C1 segment of cervical spinal cord (tissue), 14 donors: ENCODE results near the gene MS4A6A.
A peak's percentile ranks its signal among the peaks of the same experiment; 100 is the strongest.
"Not testable (repeated sequence)": the region's sequence is repeated elsewhere in the genome, so short reads cannot be mapped to it uniquely, and the experiment has no call there.

Experiments
- DNase-seq, 14 donors: peaks; one replicate each; lab custom pipeline; 2025; lab: John Stamatoyannopoulos, UW

The MS4A6A gene

DNA sequence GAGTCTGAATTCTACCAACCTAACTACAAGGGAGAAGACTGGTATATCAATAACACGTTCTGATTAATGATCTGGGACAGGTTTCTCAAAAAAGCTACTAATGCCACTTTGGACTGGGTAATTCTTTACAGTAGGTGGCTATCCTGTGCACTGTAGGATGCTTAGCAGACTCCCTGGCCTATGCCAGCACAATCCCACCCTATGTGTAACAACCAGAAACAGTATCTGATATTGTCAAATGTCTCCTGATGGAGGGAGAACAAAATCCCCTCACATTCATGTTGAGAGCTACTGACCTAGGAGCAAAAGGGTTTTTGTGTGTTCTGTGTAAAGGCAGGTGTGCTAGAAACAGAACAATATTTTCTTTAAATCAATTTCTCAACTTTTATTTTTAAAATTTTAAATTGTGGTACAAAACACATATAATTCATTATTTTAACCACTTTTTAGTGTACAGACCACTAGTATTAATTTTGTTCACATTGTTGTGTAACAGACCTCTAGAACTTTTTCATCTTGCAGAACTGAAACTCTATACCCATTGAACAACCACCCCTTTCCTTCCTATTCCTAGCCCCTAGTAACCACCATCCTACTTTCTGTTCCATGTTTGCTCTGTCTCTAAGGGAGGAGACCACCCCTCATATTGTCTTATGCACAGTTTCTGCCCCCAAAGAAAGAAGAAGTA lies 2.1 kb upstream of the MS4A6A start:
- no peak for DNase-seq

DNA sequence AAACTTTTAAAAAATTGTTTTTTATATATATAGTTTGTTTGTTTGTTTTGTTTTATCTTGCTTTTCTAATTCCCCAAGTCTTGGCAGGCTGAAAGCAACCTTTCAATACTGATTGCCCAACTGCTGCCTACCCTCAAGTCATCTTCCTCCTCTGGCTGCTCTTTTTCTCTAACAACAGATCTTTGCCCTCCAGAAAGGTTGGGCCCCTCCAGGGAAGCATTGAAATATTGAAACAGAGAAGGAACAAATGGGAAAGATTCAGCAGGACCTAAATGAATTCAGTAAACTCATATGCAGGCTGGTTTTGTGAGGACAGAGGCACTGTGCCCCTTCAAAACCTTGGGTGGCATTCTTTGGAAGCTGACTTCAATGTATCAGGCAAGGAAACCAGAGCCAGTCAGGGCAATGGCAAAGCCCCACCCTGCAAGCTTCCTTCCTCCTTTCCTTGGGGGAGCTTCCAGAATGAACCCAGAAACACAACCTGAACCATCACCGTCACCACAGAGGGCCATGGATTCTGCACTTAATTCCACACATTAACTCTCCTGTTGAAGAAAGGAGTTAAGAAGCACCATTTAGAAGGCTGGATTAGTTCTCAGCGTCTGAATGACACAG lies 815 bp upstream of the MS4A6A start:
- peak in 2 of 14 donors; percentile 7 to 17 for DNase-seq

DNA sequence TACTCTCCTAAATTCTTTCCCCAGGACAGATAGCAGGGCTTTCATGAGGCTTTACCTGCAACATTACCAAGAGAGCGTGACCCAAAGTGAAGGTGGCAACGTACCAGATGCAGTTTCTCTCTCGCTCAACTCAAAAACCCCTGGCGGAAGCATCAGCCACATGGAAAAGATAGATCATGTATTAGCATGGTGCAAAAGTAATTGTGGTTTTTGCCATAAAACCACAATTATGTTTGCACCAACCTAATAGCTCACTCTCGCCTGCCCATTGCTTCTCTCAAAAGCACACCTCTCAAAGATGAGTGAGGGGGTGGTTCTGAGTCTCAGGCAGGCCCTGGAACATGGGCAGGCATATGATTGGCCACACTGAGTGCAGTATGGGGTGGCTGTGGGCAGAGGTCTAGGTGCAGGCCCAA lies 7.0 kb downstream of the MS4A6A start:
- DNase-seq, result no peak

DNA sequence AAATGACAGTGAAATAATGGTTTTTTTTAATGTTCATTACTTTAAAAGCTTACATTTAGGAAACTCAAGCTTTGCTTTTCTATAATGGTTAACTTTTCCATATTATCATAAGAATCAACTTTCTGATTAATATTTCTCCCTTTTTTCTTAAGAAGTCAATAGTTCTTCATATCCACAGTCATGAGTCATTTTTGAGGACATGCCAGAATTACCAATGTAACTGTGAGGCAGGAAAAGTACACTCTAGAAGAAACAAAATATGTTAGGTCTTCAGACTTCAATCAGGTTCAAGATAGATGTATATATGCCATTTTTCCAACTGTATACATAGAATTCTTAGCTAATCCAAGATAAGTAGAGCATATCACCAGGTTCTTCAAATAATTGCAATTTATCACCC lies 10.9 kb downstream of the MS4A6A start:
- DNase-seq, result no peak

DNA sequence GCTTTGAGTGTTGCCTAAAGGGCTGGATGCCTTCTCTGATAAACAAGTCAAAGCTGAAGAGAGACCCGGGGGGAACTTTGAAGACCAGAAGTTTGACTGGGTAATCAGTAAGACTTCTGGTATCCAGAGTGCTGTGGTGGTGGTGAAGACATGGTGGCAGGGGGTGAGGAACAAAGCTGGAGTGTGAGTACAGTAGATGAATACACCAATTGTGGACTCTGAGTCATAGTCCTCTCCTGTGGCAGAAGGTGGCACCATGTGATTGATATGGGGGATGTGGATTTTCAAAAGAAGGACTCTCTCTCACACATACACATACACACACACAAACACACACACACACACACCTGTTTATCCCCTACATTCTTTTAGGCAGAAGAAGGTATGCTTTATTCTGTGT lies 12.3 kb downstream of the MS4A6A start:
- no peak for DNase-seq

DNA sequence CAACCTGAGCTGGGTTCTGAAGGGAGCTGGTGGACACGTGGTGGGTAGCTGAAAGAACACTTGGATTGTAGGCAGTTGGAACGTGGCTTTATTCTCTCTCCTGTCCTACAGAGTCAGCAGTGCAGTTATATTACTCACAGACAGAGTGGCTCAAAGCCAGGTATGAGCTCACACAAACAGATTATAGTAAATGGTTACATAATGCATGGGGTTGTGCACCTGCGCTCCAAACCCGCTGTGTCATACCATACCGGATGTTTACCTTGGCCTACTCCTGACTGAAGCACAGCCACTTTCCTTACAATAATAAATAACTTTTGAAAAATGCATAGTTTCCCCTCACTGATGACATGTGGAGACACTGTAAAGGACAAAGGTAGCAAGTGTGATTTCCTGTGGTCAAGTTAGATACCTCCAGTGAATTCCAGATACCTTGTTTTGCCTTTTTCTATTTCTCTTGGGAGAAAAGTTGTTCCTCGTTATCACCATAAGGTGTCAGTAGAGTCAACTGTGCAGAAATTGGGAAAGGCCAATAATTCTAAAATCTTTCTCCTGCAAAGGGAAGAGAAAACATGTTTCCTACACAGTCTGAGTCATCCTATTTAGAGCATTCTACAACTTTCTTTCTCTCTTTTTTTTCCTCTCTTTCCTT lies 13.5 kb downstream of the MS4A6A start:
- DNase-seq, result no peak

DNA sequence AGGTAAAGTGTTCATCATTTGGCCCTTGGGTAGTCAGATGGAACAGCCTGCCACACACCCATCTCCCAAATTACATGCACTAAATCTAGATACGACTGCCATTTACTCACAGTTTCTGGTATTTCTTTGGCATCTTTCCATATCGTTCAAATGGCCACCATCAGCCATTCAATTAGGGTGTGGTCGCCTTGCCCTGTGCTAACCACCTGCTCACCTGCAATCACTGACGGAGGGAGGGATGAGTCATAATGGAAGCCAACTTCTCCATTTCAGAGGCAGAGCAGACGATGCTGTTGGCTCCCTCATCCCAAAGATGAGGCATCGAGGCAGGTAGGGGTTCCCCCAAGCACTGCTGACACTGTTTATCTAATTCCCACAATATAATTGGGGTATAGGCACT lies 14.6 kb downstream of the MS4A6A start:
- DNase-seq, result no peak

DNA sequence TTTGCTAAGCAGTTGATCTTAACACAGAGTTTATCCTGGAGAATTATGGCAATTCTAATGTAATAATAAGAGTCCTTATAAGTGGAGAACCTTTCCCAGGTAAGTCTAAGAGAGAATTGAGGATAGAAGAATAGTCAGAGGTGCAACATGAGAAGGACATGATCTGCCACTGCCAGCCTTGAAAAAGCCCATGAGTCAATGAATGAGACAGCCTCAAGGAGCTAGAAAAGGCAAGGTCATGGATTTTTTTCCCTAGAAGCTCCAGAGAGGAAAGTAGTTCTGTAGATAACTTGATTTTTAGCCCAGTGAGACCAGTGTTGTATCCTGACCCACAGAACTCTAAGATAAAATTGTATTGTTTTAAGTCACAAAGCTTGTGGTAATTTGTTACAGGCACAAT lies 16.9 kb downstream of the MS4A6A start:
- DNase-seq, result no peak

DNA sequence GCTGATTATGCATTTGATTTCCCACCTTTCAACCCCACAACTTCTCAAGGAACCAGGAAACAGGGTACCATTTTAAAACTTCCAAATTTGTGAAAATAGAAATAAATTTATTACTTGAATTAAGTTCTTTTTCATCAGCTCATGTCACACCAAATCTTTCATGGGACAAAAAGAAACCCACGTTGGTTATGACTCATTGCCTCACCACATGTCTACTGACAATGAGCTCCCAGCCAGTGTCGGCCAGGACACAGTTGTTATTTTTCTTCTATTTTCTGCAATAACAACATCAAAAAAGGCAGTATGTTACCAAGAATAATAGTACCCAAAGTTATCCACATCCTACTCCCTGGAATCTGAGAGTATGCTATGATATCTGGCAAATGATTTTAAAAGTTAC lies 17.3 kb downstream of the MS4A6A start:
- no peak for DNase-seq

DNA sequence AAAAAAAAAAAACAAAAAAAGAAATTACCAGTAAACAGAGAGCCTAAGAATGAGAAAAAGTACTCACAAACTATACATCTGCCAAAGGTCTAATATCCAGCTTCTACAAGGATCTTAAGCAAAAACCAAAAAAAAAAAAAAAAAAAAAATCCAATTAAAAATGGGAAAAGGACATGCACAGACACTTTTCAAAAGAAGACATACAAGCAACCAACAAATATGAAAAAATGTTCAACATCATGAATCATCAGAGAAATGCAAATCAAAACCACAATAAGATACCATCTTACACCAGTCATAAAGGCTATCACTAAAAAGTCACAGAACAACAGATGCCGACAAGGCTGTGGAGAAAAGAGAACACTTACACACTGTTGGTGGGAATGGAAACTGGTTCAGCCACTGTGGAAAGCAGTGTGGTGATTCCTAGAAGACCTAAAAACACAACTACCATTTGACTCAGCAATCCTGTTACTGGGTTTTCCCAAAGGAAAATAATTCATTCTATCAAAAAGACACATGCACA lies 18.3 kb downstream of the MS4A6A start:
- DNase-seq, result no peak

DNA sequence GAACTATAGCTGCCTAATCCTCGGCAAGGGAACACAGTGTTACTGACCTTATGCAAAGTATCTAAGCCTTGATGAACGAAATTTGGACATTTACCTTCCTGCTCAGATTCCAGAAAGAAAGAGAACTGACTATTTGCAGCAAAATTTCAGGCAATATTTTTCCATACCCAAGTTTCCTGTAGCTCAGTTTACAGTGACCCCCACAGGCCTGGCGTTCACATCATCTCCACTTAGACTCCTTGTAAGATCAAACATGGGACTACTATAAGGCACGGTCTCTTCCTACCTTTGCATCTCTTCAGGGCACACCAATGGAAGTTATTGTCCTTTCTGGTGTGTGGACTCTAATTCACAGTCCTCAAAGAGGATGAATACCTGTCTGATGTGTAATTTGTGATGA lies 21.1 kb downstream of the MS4A6A start:
- DNase-seq, result no peak

DNA sequence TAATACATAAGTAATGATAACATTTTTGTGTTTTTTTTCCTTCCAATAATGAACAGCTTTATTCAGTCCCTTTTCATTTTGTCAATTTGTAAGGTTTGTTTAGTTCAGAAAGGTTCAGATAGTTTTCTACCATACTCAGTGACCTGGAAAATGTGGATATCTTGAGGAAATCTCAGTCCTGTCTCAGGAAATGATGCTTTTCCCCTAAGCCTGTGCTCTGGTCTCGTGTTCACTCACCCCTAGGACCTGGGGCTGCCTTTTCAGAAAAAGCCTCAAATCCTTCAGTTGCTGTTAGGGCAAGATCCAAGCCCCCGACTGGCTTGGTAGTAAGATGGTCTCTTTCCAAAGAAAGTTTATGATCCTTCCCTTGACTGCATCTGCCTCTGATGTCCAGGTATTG lies 21.8 kb downstream of the MS4A6A start:
- DNase-seq, result no peak

DNA sequence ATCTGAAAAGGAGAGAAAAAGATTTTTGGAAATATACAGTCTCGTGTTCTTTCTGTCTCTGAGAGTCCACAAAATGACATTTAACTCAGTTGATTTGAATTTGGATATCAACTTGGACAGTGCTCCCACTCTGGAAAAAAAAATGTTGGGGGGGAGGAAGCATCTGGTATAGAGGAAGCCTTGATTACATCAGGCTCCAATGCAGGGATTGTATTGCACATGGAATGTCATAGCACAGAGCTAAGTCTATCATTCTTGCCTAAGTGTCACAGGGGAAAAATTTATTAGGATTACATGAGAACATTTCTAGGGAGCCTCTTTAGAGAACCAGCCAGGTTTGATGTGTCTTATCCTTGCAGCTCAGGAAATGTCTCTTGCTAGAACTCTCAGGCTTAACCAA lies 23.0 kb downstream of the MS4A6A start:
- DNase-seq, result no peak

DNA sequence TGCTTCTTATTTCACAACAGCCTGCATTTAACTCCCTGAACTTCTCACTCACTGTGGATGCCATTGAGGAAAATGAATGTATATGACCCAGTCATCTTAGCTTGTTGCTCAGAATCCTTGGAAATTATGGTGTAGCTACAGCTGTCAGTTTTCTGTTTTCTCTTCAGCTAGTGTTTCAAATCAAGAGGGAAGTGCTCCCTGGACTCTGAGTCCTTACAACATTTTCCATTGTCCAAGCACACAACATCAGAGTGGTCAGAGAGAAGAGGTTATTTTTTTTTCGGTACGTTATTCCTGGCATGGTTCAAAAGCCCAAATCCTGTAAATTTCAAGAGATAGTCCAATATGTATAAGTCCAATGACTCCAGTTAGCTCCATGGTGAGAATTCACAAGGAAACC lies 23.6 kb downstream of the MS4A6A start:
- no peak for DNase-seq

DNA sequence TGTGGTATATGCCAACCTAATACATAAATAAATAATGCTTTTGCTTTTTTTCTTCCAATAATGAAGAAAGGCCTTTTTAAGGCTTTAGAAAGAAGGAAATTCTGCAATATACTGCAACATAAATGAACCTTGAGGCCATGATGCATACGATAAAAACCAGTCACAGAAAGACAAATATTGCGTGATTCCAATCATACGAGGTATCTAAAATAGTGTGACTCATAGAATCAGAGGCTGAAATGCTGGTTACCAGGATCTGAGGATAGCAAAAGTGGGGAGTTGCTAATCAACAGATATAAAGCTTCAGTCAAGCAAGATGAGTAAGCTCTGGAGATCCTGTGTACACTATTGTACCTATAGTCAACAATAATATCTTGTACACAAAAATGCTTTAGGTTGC lies 24.2 kb downstream of the MS4A6A start:
- DNase-seq, result no peak

DNA sequence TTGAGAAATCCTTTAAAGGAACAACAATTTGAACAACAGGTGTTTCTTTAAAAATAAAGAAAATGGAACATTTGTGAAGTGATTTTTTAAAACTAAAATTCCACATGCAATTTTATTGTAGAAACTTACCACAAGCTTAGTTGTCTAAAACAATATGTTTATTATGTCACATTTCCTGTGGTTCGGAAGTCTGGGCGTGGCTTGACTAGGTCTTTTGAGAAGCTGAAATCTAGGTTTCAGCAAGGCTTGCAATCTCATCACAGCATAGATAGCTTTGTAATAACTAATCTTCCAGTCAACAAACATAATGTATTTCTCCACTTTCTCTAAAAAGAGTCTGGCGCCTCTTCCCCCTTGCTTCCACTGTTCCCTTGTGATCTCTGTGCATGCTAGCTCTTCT lies 27.0 kb downstream of the MS4A6A start:
- DNase-seq, result no peak

DNA sequence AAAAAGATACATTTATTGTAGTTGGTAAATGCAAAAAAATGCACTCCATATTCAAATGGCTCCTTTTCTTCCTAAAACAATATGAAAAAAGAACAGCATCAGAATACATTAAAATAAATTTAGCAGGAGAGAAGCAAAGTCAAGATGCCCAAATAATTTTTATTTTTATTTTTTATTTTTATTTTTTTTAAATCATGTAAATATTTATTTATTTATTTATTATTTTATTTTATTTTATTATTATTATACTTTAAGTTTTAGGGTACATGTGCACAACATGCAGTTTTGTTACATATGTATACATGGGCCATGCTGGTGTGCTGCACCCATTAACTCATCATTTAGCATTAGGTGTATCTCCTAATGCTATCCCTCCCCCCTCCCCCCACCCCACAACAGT lies 30.2 kb downstream of the MS4A6A start:
- not testable (repeated sequence) for DNase-seq

DNA sequence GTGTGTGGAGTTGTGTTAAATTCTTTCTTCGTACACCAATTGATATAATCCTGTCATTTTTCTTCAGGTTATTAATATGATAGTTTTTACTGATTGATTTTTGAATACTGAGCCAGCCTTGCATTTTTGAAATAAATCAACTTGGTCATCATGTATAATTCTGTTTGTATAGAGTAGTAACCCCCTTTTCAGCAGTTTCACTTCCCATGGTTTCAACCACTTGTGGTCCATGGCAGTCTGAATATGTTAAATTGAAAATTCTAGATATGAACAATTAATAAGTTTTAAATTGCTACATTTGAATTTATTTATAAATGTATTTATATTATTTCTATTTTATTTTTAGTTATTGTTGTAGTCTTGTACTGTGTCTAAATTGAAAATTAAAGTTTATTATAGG lies 32.6 kb downstream of the MS4A6A start:
- no peak for DNase-seq

DNA sequence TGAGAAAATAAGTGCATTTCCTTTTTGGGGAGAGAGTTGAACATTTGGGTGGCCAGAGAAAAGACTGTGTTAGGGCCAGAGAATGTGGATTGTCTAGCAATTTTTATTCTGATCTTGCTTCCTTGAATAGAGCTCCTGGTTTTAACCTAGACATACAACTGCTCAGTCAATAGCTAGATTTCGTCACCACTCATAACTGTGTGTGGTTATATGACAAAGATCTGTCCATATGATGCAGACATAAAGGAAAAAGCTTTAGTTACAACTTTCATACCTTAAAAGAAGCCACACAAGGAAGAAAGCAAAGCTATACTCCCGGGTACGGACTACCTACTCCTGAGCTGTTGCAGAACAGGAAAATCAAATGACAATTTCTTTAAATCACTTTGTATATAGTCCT lies 37.2 kb downstream of the MS4A6A start:
- no peak for DNase-seq

DNA sequence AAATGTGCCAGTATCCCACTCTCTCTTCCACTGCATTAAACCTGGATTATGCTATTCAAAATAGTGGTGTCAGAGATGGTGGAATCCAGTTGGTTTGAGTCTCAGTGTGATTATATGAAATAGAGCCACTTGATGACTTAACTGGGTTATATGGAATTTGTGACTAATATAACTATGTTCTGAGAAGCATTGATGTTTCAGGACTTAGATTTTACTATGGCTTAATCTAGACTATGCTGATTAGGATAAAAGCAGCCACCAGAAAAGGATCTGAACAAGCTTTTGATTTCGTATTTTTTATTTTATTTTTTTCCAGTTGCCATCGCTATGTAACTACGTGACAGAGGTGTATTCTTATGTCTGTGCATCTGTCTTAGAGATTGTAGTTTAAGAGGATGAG lies 39.1 kb downstream of the MS4A6A start:
- DNase-seq, result no peak

DNA sequence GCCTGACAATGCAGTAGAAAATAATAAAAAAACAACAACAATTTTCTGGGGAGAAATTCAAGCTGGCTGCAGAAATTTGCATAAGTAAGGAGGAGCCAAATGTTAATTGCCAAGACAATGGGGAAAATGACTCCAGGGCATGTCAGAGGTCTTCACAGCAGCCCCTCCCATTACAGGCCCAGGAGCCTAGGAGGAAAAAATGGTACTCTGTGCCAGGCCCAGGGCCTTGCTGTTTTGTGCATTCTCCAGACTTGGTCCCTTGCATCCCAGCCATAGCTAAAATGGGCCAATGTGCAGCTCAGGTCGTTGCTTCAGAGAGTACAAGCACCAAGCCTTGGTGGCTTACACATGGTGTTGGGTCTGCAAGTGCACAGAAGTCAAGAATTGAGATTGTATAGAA lies 49.0 kb downstream of the MS4A6A start:
- no peak for DNase-seq

DNA sequence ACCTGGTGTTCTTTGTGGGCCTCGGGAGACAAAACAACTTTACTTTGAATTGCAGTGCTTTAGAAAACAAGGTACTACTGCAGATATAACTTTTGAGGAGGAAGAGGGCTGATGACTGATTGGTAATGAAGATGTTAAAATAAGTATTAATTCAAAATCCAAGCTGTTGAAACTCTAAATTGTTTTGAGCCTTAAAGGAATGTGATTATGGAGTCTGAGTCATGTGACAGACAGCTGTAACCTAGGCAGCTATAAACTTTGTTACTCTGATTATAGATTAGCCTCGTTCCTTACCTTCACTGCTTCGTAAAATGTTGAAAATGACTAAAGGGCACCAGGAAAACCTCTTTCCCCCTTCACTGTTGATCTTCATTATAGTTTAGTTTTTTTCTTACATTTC lies 51.0 kb downstream of the MS4A6A start:
- DNase-seq, result no peak

DNA sequence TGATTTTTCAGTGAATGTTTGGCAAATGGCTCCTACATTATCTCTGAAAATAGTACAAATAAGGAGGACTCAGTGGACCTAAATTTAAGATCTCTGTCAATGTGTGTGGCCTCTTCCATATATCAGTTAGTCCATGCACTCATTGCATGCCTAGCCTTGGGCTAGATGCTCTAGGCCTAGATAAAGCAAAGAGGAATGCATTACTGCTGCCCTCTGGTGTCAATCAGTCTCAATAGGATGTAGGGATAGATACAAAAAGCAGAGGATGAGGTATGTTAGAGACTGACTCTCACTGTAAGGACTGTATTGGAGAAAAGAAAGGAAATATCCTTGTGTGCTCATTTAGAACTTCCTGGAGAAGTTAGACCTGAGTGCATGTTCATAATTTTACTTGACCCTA lies 52.4 kb downstream of the MS4A6A start:
- DNase-seq, result no peak
